ENCODE measurements around the gene ERCC3.
"Not testable (repeated sequence)": the region's sequence is repeated elsewhere in the genome, so short reads cannot be mapped to it uniquely, and the experiment has no call there.

ERCC3 gene

DNA sequence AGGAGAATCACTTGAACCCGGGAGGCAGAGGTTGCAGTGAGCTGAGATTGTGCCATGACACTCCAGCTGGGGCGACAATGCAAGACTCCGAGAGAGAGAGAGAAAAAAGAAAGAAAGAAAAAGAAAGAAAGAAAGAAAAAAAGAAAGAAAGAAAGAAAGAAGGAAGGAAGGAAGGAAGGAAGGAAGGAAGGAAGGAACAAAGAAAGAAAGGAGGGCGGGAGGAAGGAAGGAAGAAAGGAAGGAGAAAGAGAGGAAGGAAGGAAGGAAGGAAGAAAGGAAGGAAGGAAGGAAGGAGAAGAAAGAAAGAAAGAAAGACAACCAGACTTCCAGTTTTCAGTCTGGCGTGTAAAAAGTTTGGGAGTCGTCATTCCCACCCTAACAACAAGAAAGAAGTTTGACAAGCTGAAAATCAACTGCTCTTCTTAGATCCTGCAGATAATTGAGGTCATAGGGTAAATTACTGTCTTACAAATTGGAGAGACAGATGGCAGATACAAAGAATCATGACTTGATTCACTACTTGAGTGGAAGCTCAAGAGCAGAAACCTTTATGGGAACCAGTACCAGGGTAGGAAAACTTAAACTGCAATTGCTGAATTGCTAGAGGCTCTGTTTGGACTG, 58.8 kb downstream of the ERCC3 start:
- TF ChIP-seq CTCF (IDR thresholded peaks at IDR 0.05) (no peak), ZFX (IDR thresholded peaks at IDR 0.05; ENCODE audit: borderline replicate concordance) (no peak)
- no peak overlapping the region for H3K27ac ChIP-seq

- no peak for TF ChIP-seq ZFX (IDR thresholded peaks at IDR 0.05; ENCODE audit: borderline replicate concordance)
- H3K27ac ChIP-seq: no peak overlapping the region
Observed at GRCh38 chr2:127233710-127234109, 60.2 kb downstream of the ERCC3 start.

GRCh38 chr2:127231130-127231865, 62.6 kb downstream of the ERCC3 start:
- no peak for TF ChIP-seq ZFX (IDR thresholded peaks at IDR 0.05; ENCODE audit: borderline replicate concordance)
- TF ChIP-seq CTCF (IDR thresholded peaks at IDR 0.05): no peak
- no peak overlapping the region for H3K27ac ChIP-seq

DNA sequence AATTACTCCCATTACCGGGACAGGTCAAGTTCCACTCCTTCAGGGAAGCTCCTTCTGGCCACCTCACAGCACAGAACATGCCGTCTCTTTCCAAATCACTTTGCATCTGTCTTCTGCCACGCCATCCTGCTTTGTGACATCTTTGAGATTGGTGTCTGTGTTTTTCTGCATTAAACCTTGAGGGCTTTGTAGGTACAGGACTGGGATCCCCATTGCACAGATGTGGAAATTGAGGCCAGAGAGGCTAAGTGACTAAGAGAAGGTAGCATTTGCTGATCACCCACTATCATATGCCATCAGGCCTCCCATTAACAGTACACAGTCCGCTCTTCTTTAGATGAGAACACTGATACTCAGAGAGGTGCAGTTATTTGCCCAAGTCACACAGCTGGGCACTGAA, 64.4 kb downstream of the ERCC3 start:
- no peak for TF ChIP-seq ZFX (IDR thresholded peaks at IDR 0.05; ENCODE audit: borderline replicate concordance)
- no peak for TF ChIP-seq CTCF (IDR thresholded peaks at IDR 0.05)
- H3K27ac ChIP-seq: no peak overlapping the region

- no peak for TF ChIP-seq ZFX (IDR thresholded peaks at IDR 0.05; ENCODE audit: borderline replicate concordance)
- no peak for TF ChIP-seq CTCF (IDR thresholded peaks at IDR 0.05)
- no peak overlapping the region for H3K27ac ChIP-seq
Observed at GRCh38 chr2:127228102-127228501, 65.8 kb downstream of the ERCC3 start.

DNA sequence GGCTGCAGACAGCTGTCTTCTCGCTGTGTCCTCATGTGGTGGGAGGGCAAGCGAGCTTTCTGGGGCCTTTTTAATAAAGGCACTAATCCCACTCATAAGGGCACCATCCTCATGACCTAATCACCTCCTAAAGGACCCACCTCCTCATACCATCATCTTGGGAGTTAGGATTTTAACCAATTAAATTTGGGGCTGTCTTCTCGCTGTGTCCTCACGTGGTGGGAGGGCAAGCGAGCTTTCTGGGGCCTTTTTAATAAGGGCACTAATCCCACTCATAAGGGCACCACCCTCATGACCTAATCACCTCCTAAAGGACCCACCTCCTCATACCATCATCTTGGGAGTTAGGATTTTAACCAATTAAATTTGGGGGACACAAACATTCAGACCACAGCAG, 66.7 kb downstream of the ERCC3 start:
- not testable (repeated sequence) for H3K27ac ChIP-seq

DNA sequence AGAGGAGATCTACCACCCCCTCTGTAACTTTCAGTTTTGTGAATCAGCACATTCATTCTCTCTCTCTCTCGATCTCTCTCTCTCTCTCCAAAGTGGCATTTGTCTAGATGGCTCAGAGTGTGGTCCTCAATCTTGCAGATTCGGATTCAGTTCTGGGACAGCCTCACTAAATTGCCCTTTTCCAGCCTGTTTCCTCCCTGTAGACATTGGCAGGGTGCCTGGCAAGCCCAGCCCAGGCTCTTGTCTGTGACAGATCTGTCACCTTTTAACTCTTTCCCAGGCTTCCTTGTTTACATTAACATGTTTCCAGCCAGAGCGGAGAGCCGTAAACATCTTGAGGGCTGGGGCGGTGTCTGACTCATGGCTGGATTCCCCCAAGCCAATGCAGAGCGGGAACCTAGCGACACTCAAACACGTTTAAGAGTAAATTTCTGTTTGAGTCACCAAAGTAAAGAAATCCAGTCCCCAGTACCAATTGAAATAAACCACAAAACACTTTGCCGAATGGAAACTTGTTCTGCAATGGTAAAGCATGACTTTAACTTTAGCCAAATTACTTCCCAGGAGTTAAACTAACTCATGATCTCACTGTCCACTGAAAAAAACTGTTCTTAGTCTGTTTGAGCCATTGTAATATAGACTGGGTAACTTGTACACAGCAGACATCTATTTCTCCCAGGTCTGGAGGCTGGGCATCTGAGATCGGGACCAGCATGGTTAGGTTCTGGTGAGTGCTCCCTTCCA, 67.3 kb downstream of the ERCC3 start:
- TF ChIP-seq ZFX (IDR thresholded peaks at IDR 0.05; ENCODE audit: borderline replicate concordance) (no peak), CTCF (IDR thresholded peaks at IDR 0.05) (no peak)
- H3K27ac ChIP-seq: no peak overlapping the region

- no peak for TF ChIP-seq CTCF (IDR thresholded peaks at IDR 0.05)
- no peak for TF ChIP-seq ZFX (IDR thresholded peaks at IDR 0.05; ENCODE audit: borderline replicate concordance)
- no peak overlapping the region for H3K27ac ChIP-seq
Observed at GRCh38 chr2:127226132-127226519, 67.8 kb downstream of the ERCC3 start.

Measured in 22Rv1 (cell line).